WTC11 (cell line): Measurements from ENCODE around the gene SLC30A2. TPM values are rescaled to one million over a fixed set of nuclear protein-coding genes. Genes with fewer than 3 reads are reported as not detected.

ENCODE experiments used
- ATAC-seq: fragments of 200-7000 bp; cut with Tn5 transposase; 2 replicates; pipeline ENCODE4 v1.10.0; 2021; ENCODE audit warnings: mild to moderate bottlenecking, moderate library complexity
- CTCF ChIA-PET: fragments of 300-600 bp; sonication (Branson Sonifier 250); formaldehyde crosslinking; loops from one replicate; lab custom pipeline; 2021; ENCODE audit warnings: antibody characterized with exemption; lab: Charles Lee
- POLR2A ChIA-PET: fragments of 350-600 bp; sonication (Branson Sonifier 250); formaldehyde crosslinking; loops from one replicate; lab custom pipeline; 2021; ENCODE audit warnings: antibody characterized with exemption; lab: Charles Lee
- DNase-seq: peaks from one replicate; pipeline ENCODE4 v3.0.0; 2021; ENCODE audit warnings: low spot score
- H3K27ac Mint-ChIP-seq: 2 replicates; pipeline ENCODE4 v1.8.0; 2021; ENCODE audit warnings: mixed read lengths
- H3K27me3 Mint-ChIP-seq: 2 replicates; pipeline ENCODE4 v1.8.0; 2021; ENCODE audit warnings: low read depth, mild to moderate bottlenecking, moderate library complexity, mixed read lengths
- H3K36me3 Mint-ChIP-seq: 2 replicates; pipeline ENCODE4 v1.8.0; 2021; ENCODE audit warnings: mixed read lengths
- H3K4me1 Mint-ChIP-seq: 2 replicates; pipeline ENCODE4 v1.8.0; 2022; ENCODE audit warnings: mixed read lengths
- H3K4me3 Mint-ChIP-seq: 2 replicates; pipeline ENCODE4 v1.8.0; 2021; ENCODE audit warnings: mild to moderate bottlenecking, moderate library complexity, mixed read lengths
- H3K9me3 Mint-ChIP-seq: 2 replicates; pipeline ENCODE4 v1.8.0; 2021; ENCODE audit warnings: mixed read lengths
- ATF1 ChIP-seq: sonication (generic); formaldehyde crosslinking; IDR thresholded peaks from 2 replicates; pipeline ENCODE4 v1.8.1; 2023; ENCODE audit warnings: mild to moderate bottlenecking, moderate library complexity, missing genetic modification reagents
- CREM ChIP-seq: sonication (generic); formaldehyde crosslinking; IDR thresholded peaks from 2 replicates; pipeline ENCODE4 v1.8.1; 2022; ENCODE audit warnings: mild to moderate bottlenecking, missing genetic modification reagents, moderate library complexity
- EMX1 ChIP-seq: fragments of 250-450 bp; sonication (Bioruptor Pico); IDR thresholded peaks from 2 replicates; pipeline ENCODE4 v1.8.0; 2021; ENCODE audit warnings: mild to moderate bottlenecking
- ETV6 ChIP-seq: sonication (generic); formaldehyde crosslinking; IDR thresholded peaks from 2 replicates; pipeline ENCODE4 v1.8.1; 2022; ENCODE audit warnings: mild to moderate bottlenecking, missing genetic modification reagents
- GABPB1 ChIP-seq: sonication (generic); formaldehyde crosslinking; IDR thresholded peaks from 2 replicates; pipeline ENCODE4 v1.8.1; 2023; ENCODE audit warnings: mild to moderate bottlenecking, missing genetic modification reagents
- GTF2I ChIP-seq: fragments of 250-450 bp; sonication (Bioruptor Pico); conservative IDR thresholded peaks from 2 replicates; pipeline ENCODE4 v1.4.0; 2021; ENCODE audit warnings: mild to moderate bottlenecking
- IRF2 ChIP-seq: sonication (generic); formaldehyde crosslinking; IDR thresholded peaks from 2 replicates; pipeline ENCODE4 v1.8.0; 2022; ENCODE audit warnings: low read depth, missing genetic modification reagents, borderline replicate concordance
- JAZF1 ChIP-seq: fragments of 250-450 bp; sonication (Bioruptor Pico); IDR thresholded peaks from 2 replicates; pipeline ENCODE4 v1.9.0; 2021; ENCODE audit warnings: moderate library complexity, mild to moderate bottlenecking, inconsistent platforms
- MYBL2 ChIP-seq: sonication (generic); formaldehyde crosslinking; IDR thresholded peaks from 2 replicates; pipeline ENCODE4 v1.8.1; 2023; ENCODE audit warnings: mild to moderate bottlenecking, moderate library complexity, missing genetic modification reagents
- NR3C1 ChIP-seq: sonication (generic); formaldehyde crosslinking; conservative IDR thresholded peaks from 2 replicates; pipeline ENCODE4 v1.8.1; 2023; ENCODE audit warnings: low read depth, mild to moderate bottlenecking, missing genetic modification reagents
- RORB ChIP-seq: fragments of 250-450 bp; sonication (Bioruptor Pico); IDR thresholded peaks from 2 replicates; pipeline ENCODE4 v1.9.0; 2021; ENCODE audit warnings: mild to moderate bottlenecking
- SOX15 ChIP-seq: fragments of 250-450 bp; sonication (Bioruptor Pico); IDR thresholded peaks from 2 replicates; pipeline ENCODE4 v1.9.0; 2021; ENCODE audit warnings: mild to moderate bottlenecking
- ZNF317 ChIP-seq: sonication (generic); formaldehyde crosslinking; IDR thresholded peaks from 2 replicates; pipeline ENCODE4 v1.8.1; 2023; ENCODE audit warnings: low read depth, mild to moderate bottlenecking, moderate library complexity, missing genetic modification reagents, borderline replicate concordance
- total RNA-seq: library from RNA; stranded (reverse); gene quantifications from 3 replicates; pipeline ENCODE4 v1.2.3, GENCODE V29; 2021
- TF ChIP-seq, protein P1 (sequence below): sonication (generic); formaldehyde crosslinking; IDR thresholded peaks from 2 replicates; pipeline ENCODE4 v1.8.1; 2023; ENCODE audit warnings: mild to moderate bottlenecking, moderate library complexity, missing genetic modification reagents
- TF ChIP-seq, protein P2 (sequence below): sonication (generic); formaldehyde crosslinking; IDR thresholded peaks from 2 replicates; pipeline ENCODE4 v1.8.1; 2023; ENCODE audit warnings: mild to moderate bottlenecking, missing genetic modification reagents
- TF ChIP-seq, protein P3 (sequence below): sonication (generic); formaldehyde crosslinking; IDR thresholded peaks from 2 replicates; pipeline ENCODE4 v1.8.0; 2022; ENCODE audit warnings: mild to moderate bottlenecking, missing genetic modification reagents
- TF ChIP-seq, protein P4 (sequence below): sonication (generic); formaldehyde crosslinking; IDR thresholded peaks from 2 replicates; pipeline ENCODE4 v1.8.1; 2023; ENCODE audit warnings: mild to moderate bottlenecking, missing genetic modification reagents, moderate library complexity
- TF ChIP-seq, protein P5 (sequence below): sonication (generic); formaldehyde crosslinking; IDR thresholded peaks from 2 replicates; pipeline ENCODE4 v1.8.1; 2022; ENCODE audit warnings: mild to moderate bottlenecking, missing genetic modification reagents, moderate library complexity, borderline replicate concordance
- TF ChIP-seq, protein P6 (sequence below): sonication (generic); formaldehyde crosslinking; IDR thresholded peaks from 2 replicates; pipeline ENCODE4 v1.8.1; 2022; ENCODE audit warnings: missing genetic modification reagents, borderline replicate concordance
- TF ChIP-seq, protein P7 (sequence below): sonication (generic); formaldehyde crosslinking; IDR thresholded peaks from 2 replicates; pipeline ENCODE4 v1.8.0; 2023; ENCODE audit warnings: mild to moderate bottlenecking, missing genetic modification reagents

SLC30A2 gene
- total RNA-seq, 1 experiment from 2014 or later: 0.15 TPM

DNA sequence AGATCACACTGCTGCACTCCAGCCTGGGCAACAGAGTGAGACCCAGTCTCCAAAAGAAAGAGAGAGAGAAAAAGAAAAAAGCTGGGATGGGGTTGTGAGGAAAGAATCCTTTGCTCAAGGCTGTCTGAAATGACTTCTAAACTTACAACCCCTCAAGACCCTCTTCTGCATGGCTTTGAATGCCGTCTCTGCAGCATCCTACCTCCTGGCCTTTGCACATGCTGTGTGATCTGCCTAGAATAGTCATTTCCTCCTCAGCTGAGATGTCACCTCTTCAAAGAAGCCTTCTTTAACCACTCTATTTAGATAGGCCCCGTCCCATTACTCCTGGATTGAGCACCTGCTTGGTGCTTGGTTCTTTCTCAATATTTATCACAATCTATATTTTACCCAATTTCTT lies 38.9 kb upstream of the SLC30A2 start:
- ATAC-seq (no peak), DNase-seq (no peak)
- H3K36me3 Mint-ChIP-seq: no peaks in the 10 kb centered on the region
- H3K4me3 Mint-ChIP-seq: no peak overlapping the region
- CTCF ChIA-PET: interaction anchor here (2.2 to 2.5 kb wide), 2 partner anchors 20 to 60 kb away, joined by 7 to 10 read pairs; no protein-coding TSS in a partner anchor
- H3K4me1 Mint-ChIP-seq: no peaks in the 10 kb centered on the region
- H3K9me3 Mint-ChIP-seq: no peaks in the 10 kb centered on the region
- TF ChIP-seq, protein P1, sequence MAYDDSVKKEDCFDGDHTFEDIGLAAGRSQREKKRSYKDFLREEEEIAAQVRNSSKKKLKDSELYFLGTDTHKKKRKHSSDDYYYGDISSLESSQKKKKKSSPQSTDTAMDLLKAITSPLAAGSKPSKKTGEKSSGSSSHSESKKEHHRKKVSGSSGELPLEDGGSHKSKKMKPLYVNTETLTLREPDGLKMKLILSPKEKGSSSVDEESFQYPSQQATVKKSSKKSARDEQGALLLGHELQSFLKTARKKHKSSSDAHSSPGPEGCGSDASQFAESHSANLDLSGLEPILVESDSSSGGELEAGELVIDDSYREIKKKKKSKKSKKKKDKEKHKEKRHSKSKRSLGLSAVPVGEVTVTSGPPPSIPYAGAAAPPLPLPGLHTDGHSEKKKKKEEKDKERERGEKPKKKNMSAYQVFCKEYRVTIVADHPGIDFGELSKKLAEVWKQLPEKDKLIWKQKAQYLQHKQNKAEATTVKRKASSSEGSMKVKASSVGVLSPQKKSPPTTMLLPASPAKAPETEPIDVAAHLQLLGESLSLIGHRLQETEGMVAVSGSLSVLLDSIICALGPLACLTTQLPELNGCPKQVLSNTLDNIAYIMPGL (CRISPR knock-in tag): no peak
- TF ChIP-seq, protein P2, sequence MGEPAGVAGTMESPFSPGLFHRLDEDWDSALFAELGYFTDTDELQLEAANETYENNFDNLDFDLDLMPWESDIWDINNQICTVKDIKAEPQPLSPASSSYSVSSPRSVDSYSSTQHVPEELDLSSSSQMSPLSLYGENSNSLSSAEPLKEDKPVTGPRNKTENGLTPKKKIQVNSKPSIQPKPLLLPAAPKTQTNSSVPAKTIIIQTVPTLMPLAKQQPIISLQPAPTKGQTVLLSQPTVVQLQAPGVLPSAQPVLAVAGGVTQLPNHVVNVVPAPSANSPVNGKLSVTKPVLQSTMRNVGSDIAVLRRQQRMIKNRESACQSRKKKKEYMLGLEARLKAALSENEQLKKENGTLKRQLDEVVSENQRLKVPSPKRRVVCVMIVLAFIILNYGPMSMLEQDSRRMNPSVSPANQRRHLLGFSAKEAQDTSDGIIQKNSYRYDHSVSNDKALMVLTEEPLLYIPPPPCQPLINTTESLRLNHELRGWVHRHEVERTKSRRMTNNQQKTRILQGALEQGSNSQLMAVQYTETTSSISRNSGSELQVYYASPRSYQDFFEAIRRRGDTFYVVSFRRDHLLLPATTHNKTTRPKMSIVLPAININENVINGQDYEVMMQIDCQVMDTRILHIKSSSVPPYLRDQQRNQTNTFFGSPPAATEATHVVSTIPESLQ: no peak
- no peak for TF ChIP-seq JAZF1 (CRISPR knock-in tag)
- no peak for TF ChIP-seq MYBL2 (CRISPR knock-in tag)
- no peak for TF ChIP-seq ZNF317
- no peak for TF ChIP-seq SOX15
- no peak for TF ChIP-seq CREM
- TF ChIP-seq, protein P3, sequence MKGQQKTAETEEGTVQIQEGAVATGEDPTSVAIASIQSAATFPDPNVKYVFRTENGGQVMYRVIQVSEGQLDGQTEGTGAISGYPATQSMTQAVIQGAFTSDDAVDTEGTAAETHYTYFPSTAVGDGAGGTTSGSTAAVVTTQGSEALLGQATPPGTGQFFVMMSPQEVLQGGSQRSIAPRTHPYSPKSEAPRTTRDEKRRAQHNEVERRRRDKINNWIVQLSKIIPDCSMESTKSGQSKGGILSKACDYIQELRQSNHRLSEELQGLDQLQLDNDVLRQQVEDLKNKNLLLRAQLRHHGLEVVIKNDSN: no peak
- TF ChIP-seq EMX1 (CRISPR knock-in tag): no peak
- TF ChIP-seq, all 79 proteins: peak for 0
- POLR2A ChIA-PET: no interaction called here
- Mint-ChIP-seq H3K27ac (no peak overlapping the region), H3K27me3 (peaks cover 3% of the 10 kb centered on the region)

DNA sequence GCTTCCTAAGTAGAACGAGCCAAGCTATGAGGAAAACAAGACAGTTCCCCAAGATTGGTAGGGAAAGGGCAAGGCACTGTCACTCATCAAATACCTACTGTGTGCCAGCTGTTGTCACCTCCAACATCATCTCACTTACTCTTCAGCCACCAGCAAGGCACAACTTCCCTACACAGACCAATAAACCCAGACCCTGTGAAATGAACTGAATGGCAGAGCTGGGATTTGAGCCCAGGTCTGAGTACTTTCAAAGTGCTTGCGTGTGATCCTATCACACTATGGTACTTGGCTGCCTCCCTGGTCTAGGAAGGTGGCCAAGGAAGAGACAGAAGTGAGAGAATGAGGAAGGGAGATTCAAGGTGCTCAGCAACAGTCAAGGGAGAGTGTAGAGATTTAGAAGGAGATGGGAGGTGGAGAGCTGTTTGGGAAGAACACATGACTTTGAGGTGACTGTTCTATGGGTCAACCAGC lies 38.2 kb upstream of the SLC30A2 start:
- ChIA-PET CTCF (interaction anchor here (0.6 to 2.5 kb wide), 6 partner anchors 33 to 263 kb away, joined by 3 to 10 read pairs (median 3); partner anchors contain the start of gene CEP85), POLR2A (no interaction called here)
- DNase-seq: no peak
- Mint-ChIP-seq H3K27me3 (peaks cover 3% of the 10 kb centered on the region), H3K4me1 (peaks cover 3% of the 10 kb centered on the region), H3K36me3 (no peaks in the 10 kb centered on the region), H3K27ac (no peak overlapping the region), H3K9me3 (no peaks in the 10 kb centered on the region), H3K4me3 (no peak overlapping the region)
- no peak for ATAC-seq
- TF ChIP-seq ATF1 (CRISPR knock-in tag) (no peak), GABPB1 (CRISPR knock-in tag) (no peak), GTF2I (CRISPR knock-in tag) (no peak), JAZF1 (CRISPR knock-in tag) (no peak), ETV6 (CRISPR knock-in tag) (no peak), RORB (CRISPR knock-in tag) (no peak), NR3C1 (CRISPR knock-in tag) (no peak), EMX1 (CRISPR knock-in tag) (no peak), MYBL2 (CRISPR knock-in tag) (no peak), IRF2 (CRISPR knock-in tag) (no peak)
- TF ChIP-seq, protein P1 (CRISPR knock-in tag): no peak
- TF ChIP-seq, protein P4, sequence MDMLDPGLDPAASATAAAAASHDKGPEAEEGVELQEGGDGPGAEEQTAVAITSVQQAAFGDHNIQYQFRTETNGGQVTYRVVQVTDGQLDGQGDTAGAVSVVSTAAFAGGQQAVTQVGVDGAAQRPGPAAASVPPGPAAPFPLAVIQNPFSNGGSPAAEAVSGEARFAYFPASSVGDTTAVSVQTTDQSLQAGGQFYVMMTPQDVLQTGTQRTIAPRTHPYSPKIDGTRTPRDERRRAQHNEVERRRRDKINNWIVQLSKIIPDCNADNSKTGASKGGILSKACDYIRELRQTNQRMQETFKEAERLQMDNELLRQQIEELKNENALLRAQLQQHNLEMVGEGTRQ (CRISPR knock-in tag): no peak
- TF ChIP-seq, protein P3: no peak
- TF ChIP-seq, protein P5, sequence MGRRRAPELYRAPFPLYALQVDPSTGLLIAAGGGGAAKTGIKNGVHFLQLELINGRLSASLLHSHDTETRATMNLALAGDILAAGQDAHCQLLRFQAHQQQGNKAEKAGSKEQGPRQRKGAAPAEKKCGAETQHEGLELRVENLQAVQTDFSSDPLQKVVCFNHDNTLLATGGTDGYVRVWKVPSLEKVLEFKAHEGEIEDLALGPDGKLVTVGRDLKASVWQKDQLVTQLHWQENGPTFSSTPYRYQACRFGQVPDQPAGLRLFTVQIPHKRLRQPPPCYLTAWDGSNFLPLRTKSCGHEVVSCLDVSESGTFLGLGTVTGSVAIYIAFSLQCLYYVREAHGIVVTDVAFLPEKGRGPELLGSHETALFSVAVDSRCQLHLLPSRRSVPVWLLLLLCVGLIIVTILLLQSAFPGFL (CRISPR knock-in tag): no peak
- TF ChIP-seq, protein P6, sequence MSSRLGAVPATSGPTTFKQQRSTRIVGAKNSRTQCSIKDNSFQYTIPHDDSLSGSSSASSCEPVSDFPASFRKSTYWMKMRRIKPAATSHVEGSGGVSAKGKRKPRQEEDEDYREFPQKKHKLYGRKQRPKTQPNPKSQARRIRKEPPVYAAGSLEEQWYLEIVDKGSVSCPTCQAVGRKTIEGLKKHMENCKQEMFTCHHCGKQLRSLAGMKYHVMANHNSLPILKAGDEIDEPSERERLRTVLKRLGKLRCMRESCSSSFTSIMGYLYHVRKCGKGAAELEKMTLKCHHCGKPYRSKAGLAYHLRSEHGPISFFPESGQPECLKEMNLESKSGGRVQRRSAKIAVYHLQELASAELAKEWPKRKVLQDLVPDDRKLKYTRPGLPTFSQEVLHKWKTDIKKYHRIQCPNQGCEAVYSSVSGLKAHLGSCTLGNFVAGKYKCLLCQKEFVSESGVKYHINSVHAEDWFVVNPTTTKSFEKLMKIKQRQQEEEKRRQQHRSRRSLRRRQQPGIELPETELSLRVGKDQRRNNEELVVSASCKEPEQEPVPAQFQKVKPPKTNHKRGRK (CRISPR knock-in tag): no peak
- TF ChIP-seq, protein P7, sequence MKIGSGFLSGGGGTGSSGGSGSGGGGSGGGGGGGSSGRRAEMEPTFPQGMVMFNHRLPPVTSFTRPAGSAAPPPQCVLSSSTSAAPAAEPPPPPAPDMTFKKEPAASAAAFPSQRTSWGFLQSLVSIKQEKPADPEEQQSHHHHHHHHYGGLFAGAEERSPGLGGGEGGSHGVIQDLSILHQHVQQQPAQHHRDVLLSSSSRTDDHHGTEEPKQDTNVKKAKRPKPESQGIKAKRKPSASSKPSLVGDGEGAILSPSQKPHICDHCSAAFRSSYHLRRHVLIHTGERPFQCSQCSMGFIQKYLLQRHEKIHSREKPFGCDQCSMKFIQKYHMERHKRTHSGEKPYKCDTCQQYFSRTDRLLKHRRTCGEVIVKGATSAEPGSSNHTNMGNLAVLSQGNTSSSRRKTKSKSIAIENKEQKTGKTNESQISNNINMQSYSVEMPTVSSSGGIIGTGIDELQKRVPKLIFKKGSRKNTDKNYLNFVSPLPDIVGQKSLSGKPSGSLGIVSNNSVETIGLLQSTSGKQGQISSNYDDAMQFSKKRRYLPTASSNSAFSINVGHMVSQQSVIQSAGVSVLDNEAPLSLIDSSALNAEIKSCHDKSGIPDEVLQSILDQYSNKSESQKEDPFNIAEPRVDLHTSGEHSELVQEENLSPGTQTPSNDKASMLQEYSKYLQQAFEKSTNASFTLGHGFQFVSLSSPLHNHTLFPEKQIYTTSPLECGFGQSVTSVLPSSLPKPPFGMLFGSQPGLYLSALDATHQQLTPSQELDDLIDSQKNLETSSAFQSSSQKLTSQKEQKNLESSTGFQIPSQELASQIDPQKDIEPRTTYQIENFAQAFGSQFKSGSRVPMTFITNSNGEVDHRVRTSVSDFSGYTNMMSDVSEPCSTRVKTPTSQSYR (CRISPR knock-in tag): no peak
